Activated T-helper 17 cell treated with anti-CD3 and anti-CD28 coated beads, Interleukin-2, amount 50 U/mL, for 72 hours (primary cell): ENCODE results near the gene RND3. TPM values are rescaled to one million over a fixed set of nuclear protein-coding genes. Genes with fewer than 3 reads are reported as not detected.
A peak's percentile ranks its signal among the peaks of the same experiment; 100 is the strongest.

Experiments
- ATAC-seq: fragments of 150-1000 bp; cut with Tn5 transposase; replicated peaks from 2 replicates; pipeline ENCODE4 v1.10.0; 2021; ENCODE audit warnings: mild to moderate bottlenecking, moderate library complexity
- H3K27ac Mint-ChIP-seq: one replicate; pipeline ENCODE4 v1.8.0; 2022; ENCODE audit warnings: mixed read lengths
- H3K27me3 Mint-ChIP-seq: one replicate; pipeline ENCODE4 v1.8.0; 2022; ENCODE audit warnings: mixed read lengths
- H3K36me3 Mint-ChIP-seq: one replicate; pipeline ENCODE4 v1.8.0; 2022; ENCODE audit warnings: low read depth, mild to moderate bottlenecking, mixed read lengths
- H3K4me1 Mint-ChIP-seq: one replicate; pipeline ENCODE4 v1.8.0; 2022; ENCODE audit warnings: mixed read lengths
- H3K4me3 Mint-ChIP-seq: one replicate; pipeline ENCODE4 v1.8.0; 2022; ENCODE audit warnings: mild to moderate bottlenecking, mixed read lengths
- H3K9me3 Mint-ChIP-seq: one replicate; pipeline ENCODE4 v1.8.0; 2022; ENCODE audit warnings: mixed read lengths
- total RNA-seq, 2 donors: library from RNA; stranded (reverse); gene quantifications; one replicate each; pipeline ENCODE4 v1.2.3, GENCODE V29; 2022

RND3 gene
- total RNA-seq, result not detected

- H3K27me3 Mint-ChIP-seq, result peaks cover 48% of the 10 kb centered on the region
- H3K9me3 Mint-ChIP-seq, result no peaks in the 10 kb centered on the region
- H3K36me3 Mint-ChIP-seq, result no peaks in the 10 kb centered on the region
- H3K27ac Mint-ChIP-seq, result no peak within 1 kb of the TSS
- peak; percentile 65 for ATAC-seq
- H3K4me1 Mint-ChIP-seq, result peaks cover 7% of the 10 kb centered on the region
- peak within 1 kb of the TSS; percentile 52 for H3K4me3 Mint-ChIP-seq
Measured at GRCh38 chr2:150487537-150488429, at the start of gene RND3. Gene RND3, minus strand, starts transcription at chr2:150487667. Its CDS starts 250 bp downstream, at chr2:150487417.

GRCh38 chr2:150535176-150535575, 47.7 kb upstream of the RND3 start:
- Mint-ChIP-seq H3K4me3 (no peak overlapping the region), H3K27me3 (peaks cover 6% of the 10 kb centered on the region), H3K4me1 (no peaks in the 10 kb centered on the region), H3K36me3 (no peaks in the 10 kb centered on the region), H3K9me3 (peaks cover 4% of the 10 kb centered on the region), H3K27ac (no peak overlapping the region)
- ATAC-seq, result no peak

GRCh38 chr2:150532879-150533278, 45.4 kb upstream of the RND3 start:
- ATAC-seq, result no peak
- Mint-ChIP-seq H3K4me3 (no peak overlapping the region), H3K27ac (no peak overlapping the region), H3K9me3 (peaks cover 4% of the 10 kb centered on the region), H3K36me3 (no peaks in the 10 kb centered on the region), H3K27me3 (peaks cover 6% of the 10 kb centered on the region), H3K4me1 (no peaks in the 10 kb centered on the region)

GRCh38 chr2:150532020-150532419, 44.6 kb upstream of the RND3 start:
- H3K9me3 Mint-ChIP-seq, result peaks cover 3% of the 10 kb centered on the region
- H3K36me3 Mint-ChIP-seq, result no peaks in the 10 kb centered on the region
- H3K4me3 Mint-ChIP-seq, result no peak overlapping the region
- H3K27ac Mint-ChIP-seq, result no peak overlapping the region
- ATAC-seq, result no peak
- H3K27me3 Mint-ChIP-seq, result peaks cover 6% of the 10 kb centered on the region
- H3K4me1 Mint-ChIP-seq, result no peaks in the 10 kb centered on the region

GRCh38 chr2:150531591-150531990, 44.1 kb upstream of the RND3 start:
- no peak overlapping the region for H3K27ac Mint-ChIP-seq
- H3K4me1 Mint-ChIP-seq, result no peaks in the 10 kb centered on the region
- no peak for ATAC-seq
- H3K9me3 Mint-ChIP-seq, result no peaks in the 10 kb centered on the region
- no peak overlapping the region for H3K4me3 Mint-ChIP-seq
- H3K27me3 Mint-ChIP-seq, result peaks cover 3% of the 10 kb centered on the region
- no peaks in the 10 kb centered on the region for H3K36me3 Mint-ChIP-seq

GRCh38 chr2:150530168-150530567, 42.7 kb upstream of the RND3 start:
- ATAC-seq, result no peak
- Mint-ChIP-seq H3K4me1 (no peaks in the 10 kb centered on the region), H3K36me3 (no peaks in the 10 kb centered on the region), H3K4me3 (no peak overlapping the region), H3K27me3 (peaks cover 3% of the 10 kb centered on the region), H3K27ac (no peak overlapping the region), H3K9me3 (no peaks in the 10 kb centered on the region)

- no peak overlapping the region for H3K27ac Mint-ChIP-seq
- H3K4me3 Mint-ChIP-seq, result no peak overlapping the region
- H3K4me1 Mint-ChIP-seq, result no peaks in the 10 kb centered on the region
- peaks cover 3% of the 10 kb centered on the region for H3K27me3 Mint-ChIP-seq
- H3K9me3 Mint-ChIP-seq, result no peaks in the 10 kb centered on the region
- no peaks in the 10 kb centered on the region for H3K36me3 Mint-ChIP-seq
- peak; percentile 12 for ATAC-seq
Measured at GRCh38 chr2:150528861-150529801, 41.7 kb upstream of the RND3 start.

GRCh38 chr2:150526827-150527226, 39.4 kb upstream of the RND3 start:
- Mint-ChIP-seq H3K4me1 (no peaks in the 10 kb centered on the region), H3K27me3 (peaks cover 6% of the 10 kb centered on the region), H3K9me3 (peaks cover 6% of the 10 kb centered on the region), H3K27ac (no peak overlapping the region), H3K36me3 (no peaks in the 10 kb centered on the region), H3K4me3 (no peak overlapping the region)
- ATAC-seq, result no peak

GRCh38 chr2:150526006-150526405, 38.5 kb upstream of the RND3 start:
- ATAC-seq, result no peak
- H3K4me3 Mint-ChIP-seq, result no peak overlapping the region
- no peaks in the 10 kb centered on the region for H3K4me1 Mint-ChIP-seq
- no peak overlapping the region for H3K27ac Mint-ChIP-seq
- H3K9me3 Mint-ChIP-seq, result peaks cover 6% of the 10 kb centered on the region
- H3K36me3 Mint-ChIP-seq, result no peaks in the 10 kb centered on the region
- H3K27me3 Mint-ChIP-seq, result peaks cover 6% of the 10 kb centered on the region

GRCh38 chr2:150522269-150522668, 34.8 kb upstream of the RND3 start:
- Mint-ChIP-seq H3K36me3 (no peaks in the 10 kb centered on the region), H3K27me3 (peaks cover 10% of the 10 kb centered on the region), H3K4me3 (no peak overlapping the region), H3K9me3 (peaks cover 10% of the 10 kb centered on the region), H3K4me1 (no peaks in the 10 kb centered on the region), H3K27ac (no peak overlapping the region)
- ATAC-seq, result no peak

- Mint-ChIP-seq H3K4me1 (no peaks in the 10 kb centered on the region), H3K27me3 (peaks cover 10% of the 10 kb centered on the region), H3K4me3 (no peak overlapping the region), H3K27ac (no peak overlapping the region), H3K36me3 (no peaks in the 10 kb centered on the region), H3K9me3 (peaks cover 10% of the 10 kb centered on the region)
- ATAC-seq, result peak; percentile 16
Measured at GRCh38 chr2:150520887-150521664, 33.6 kb upstream of the RND3 start.

GRCh38 chr2:150520033-150520432, 32.6 kb upstream of the RND3 start:
- Mint-ChIP-seq H3K4me1 (no peaks in the 10 kb centered on the region), H3K36me3 (no peaks in the 10 kb centered on the region), H3K27ac (no peak overlapping the region), H3K27me3 (peaks cover 10% of the 10 kb centered on the region), H3K4me3 (no peak overlapping the region), H3K9me3 (peaks cover 10% of the 10 kb centered on the region)
- ATAC-seq, result no peak

- Mint-ChIP-seq H3K36me3 (no peaks in the 10 kb centered on the region), H3K4me1 (no peaks in the 10 kb centered on the region), H3K4me3 (no peak overlapping the region), H3K27ac (no peak overlapping the region), H3K9me3 (peaks cover 10% of the 10 kb centered on the region), H3K27me3 (peaks cover 9% of the 10 kb centered on the region)
- no peak for ATAC-seq
Measured at GRCh38 chr2:150517951-150518680, 30.6 kb upstream of the RND3 start.
